Measurements from ENCODE around the gene LRRN2. TPM values are rescaled to one million over a fixed set of nuclear protein-coding genes. Genes with fewer than 3 reads are reported as not detected.

LRRN2 gene
- total and polyA plus RNA-seq, 9 of the 15 experiments (the other 6 are each of a cell fraction or from before 2014, with no cell fraction given) = 0.05 TPM; not detected in 8

DNA sequence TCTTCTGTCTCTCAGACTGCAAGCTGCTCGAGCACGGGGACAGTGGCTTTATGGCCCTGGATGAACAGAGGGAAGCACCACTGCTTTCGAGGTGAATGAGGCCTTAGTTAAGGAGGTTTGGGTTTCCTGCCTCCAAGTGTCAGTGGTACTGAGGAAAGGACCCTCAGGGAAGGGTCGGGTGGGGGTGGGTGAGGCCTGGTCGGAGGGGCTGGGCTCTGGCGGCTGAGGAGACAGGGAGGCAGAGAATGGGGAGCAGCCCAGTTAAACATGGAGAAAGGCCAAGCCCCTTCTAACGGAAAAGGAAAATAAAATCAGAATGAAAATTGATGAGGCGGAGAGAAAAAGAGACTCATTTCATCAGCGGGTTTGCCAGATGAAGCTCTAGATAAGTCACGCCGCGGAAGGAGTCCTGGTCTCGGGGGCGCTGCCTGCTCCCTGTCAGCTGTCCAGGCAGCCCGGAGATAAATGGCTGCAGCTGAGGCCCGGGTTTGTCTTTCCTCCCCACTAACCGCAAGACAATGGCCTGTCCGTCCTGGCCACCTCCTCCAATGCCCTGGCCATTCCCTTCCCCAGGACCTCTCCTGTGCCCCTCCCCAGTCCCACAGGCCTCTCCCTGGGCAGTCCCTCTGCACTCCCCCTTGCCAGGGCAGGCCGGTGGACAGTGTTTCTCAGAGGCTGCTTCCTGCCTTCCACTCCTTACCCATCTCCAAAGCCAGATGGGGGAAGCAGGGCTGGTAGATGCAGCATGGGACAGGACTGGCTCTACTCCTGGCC is 55.2 kb downstream of the LRRN2 start (continued):
- TF ChIP-seq, protein P1, sequence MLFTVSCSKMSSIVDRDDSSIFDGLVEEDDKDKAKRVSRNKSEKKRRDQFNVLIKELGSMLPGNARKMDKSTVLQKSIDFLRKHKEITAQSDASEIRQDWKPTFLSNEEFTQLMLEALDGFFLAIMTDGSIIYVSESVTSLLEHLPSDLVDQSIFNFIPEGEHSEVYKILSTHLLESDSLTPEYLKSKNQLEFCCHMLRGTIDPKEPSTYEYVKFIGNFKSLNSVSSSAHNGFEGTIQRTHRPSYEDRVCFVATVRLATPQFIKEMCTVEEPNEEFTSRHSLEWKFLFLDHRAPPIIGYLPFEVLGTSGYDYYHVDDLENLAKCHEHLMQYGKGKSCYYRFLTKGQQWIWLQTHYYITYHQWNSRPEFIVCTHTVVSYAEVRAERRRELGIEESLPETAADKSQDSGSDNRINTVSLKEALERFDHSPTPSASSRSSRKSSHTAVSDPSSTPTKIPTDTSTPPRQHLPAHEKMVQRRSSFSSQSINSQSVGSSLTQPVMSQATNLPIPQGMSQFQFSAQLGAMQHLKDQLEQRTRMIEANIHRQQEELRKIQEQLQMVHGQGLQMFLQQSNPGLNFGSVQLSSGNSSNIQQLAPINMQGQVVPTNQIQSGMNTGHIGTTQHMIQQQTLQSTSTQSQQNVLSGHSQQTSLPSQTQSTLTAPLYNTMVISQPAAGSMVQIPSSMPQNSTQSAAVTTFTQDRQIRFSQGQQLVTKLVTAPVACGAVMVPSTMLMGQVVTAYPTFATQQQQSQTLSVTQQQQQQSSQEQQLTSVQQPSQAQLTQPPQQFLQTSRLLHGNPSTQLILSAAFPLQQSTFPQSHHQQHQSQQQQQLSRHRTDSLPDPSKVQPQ (CRISPR knock-in tag; IDR thresholded peaks at IDR 0.05; ENCODE audit: borderline replicate concordance) = no peak
- TF ChIP-seq ZFP36 (IDR thresholded peaks at IDR 0.05; ENCODE audit: low read depth, low read length, partially characterized antibody) (no peak), FIP1L1 (IDR thresholded peaks at IDR 0.05; ENCODE audit: low read depth, low read length, poor library complexity, severe bottlenecking) (no peak), MTA3 (IDR thresholded peaks at IDR 0.05; ENCODE audit: borderline replicate concordance) (peak; percentile 70; the same call in 1 of the 2 replicates), NFYB (IDR thresholded peaks at IDR 0.05; ENCODE audit: extremely low read depth, insufficient read length) (no peak), ZNF778 (CRISPR knock-in tag; IDR thresholded peaks at IDR 0.05) (no peak), PRPF4 (IDR thresholded peaks at IDR 0.05; ENCODE audit: insufficient read depth, low read depth, low read length, poor library complexity, severe bottlenecking) (no peak)
- TF ChIP-seq, protein P2, sequence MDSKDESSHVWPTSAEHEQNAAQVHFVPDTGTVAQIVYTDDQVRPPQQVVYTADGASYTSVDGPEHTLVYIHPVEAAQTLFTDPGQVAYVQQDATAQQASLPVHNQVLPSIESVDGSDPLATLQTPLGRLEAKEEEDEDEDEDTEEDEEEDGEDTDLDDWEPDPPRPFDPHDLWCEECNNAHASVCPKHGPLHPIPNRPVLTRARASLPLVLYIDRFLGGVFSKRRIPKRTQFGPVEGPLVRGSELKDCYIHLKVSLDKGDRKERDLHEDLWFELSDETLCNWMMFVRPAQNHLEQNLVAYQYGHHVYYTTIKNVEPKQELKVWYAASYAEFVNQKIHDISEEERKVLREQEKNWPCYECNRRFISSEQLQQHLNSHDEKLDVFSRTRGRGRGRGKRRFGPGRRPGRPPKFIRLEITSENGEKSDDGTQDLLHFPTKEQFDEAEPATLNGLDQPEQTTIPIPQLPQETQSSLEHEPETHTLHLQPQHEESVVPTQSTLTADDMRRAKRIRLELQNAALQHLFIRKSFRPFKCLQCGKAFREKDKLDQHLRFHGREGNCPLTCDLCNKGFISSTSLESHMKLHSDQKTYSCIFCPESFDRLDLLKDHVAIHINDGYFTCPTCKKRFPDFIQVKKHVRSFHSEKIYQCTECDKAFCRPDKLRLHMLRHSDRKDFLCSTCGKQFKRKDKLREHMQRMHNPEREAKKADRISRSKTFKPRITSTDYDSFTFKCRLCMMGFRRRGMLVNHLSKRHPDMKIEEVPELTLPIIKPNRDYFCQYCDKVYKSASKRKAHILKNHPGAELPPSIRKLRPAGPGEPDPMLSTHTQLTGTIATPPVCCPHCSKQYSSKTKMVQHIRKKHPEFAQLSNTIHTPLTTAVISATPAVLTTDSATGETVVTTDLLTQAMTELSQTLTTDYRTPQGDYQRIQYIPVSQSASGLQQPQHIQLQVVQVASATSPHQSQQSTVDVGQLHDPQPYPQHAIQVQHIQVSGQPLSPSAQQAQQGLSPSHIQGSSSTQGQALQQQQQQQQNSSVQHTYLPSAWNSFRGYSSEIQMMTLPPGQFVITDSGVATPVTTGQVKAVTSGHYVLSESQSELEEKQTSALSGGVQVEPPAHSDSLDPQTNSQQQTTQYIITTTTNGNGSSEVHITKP (IDR thresholded peaks at IDR 0.05; ENCODE audit: partially characterized antibody) = no peak
- TF ChIP-seq, protein P3, sequence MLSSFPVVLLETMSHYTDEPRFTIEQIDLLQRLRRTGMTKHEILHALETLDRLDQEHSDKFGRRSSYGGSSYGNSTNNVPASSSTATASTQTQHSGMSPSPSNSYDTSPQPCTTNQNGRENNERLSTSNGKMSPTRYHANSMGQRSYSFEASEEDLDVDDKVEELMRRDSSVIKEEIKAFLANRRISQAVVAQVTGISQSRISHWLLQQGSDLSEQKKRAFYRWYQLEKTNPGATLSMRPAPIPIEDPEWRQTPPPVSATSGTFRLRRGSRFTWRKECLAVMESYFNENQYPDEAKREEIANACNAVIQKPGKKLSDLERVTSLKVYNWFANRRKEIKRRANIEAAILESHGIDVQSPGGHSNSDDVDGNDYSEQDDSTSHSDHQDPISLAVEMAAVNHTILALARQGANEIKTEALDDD (IDR thresholded peaks at IDR 0.05) = no peak
- TF ChIP-seq, protein P4, sequence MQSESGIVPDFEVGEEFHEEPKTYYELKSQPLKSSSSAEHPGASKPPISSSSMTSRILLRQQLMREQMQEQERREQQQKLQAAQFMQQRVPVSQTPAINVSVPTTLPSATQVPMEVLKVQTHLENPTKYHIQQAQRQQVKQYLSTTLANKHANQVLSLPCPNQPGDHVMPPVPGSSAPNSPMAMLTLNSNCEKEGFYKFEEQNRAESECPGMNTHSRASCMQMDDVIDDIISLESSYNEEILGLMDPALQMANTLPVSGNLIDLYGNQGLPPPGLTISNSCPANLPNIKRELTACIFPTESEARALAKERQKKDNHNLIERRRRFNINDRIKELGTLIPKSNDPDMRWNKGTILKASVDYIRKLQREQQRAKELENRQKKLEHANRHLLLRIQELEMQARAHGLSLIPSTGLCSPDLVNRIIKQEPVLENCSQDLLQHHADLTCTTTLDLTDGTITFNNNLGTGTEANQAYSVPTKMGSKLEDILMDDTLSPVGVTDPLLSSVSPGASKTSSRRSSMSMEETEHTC (IDR thresholded peaks at IDR 0.05) = no peak

Measured in K562 (cell line).